H1 (cell line): Measurements from ENCODE around the gene DCP2. TPM values are rescaled to one million over a fixed set of nuclear protein-coding genes. Genes with fewer than 3 reads are reported as not detected.

Experiments used
- CBX5 ChIP-seq: fragments of 300-800, 300-1000 bp; sonication (generic); IDR thresholded peaks from 2 replicates; pipeline ENCODE4 v1.7.1; 2016; ENCODE audit warnings: antibody characterized with exemption, low read length, low read depth
- EZH2 ChIP-seq: fragments of 200-600 bp; sonication (generic); IDR thresholded peaks from 2 replicates; pipeline ENCODE4 v1.7.1; 2012; ENCODE audit warnings: low read depth, mild to moderate bottlenecking, moderate library complexity, low read length, inconsistent platforms; ENCODE audit not compliant: severe bottlenecking
- FOSL1 ChIP-seq: IDR thresholded peaks from 2 replicates; pipeline ENCODE4 v1.6.1; 2011; ENCODE audit warnings: mild to moderate bottlenecking, low read depth, low read length, moderate library complexity; ENCODE audit not compliant: insufficient read depth
- POU5F1 ChIP-seq: IDR thresholded peaks from 2 replicates; pipeline ENCODE4 v1.6.1; 2011; ENCODE audit warnings: low read depth, mild to moderate bottlenecking, low read length, moderate library complexity
- SP1 ChIP-seq: IDR thresholded peaks from 2 replicates; pipeline ENCODE4 v1.6.1; 2011; ENCODE audit warnings: low read depth, low read length
- TCF12 ChIP-seq: IDR thresholded peaks from 2 replicates; pipeline ENCODE4 v1.6.1; 2011; ENCODE audit warnings: low read depth, mild to moderate bottlenecking, low read length
- polyA plus RNA-seq, 7 experiments: library from polyadenylated mRNA; depleted of rRNA in 3 of 7; stranded (reverse) in 5 of 7; unstranded in 2 of 7; fragments of >200 nt in 5 of 7; fragments of 200-250 nt in 2 of 7; gene quantifications; 1 replicate in 5 of 7; 2 replicates in 1 of 7; 4 replicates in 1 of 7; pipeline versions ENCODE4 v1.2.1 to v1.2.3, GENCODE V29; 2011 to 2013; ENCODE audit warnings: missing spikeins in 2 of 7, mixed read lengths in 2 of 7
- total RNA-seq: library from RNA; stranded (reverse); fragmentation: NEBNext Ultra II Directional; extraction: Animal tissue kit (Norgen Biotek cat#: 25700); gene quantifications from 2 replicates; pipeline ENCODE4 v1.2.1, GENCODE V29; 2021

Gene DCP2
- total and polyA plus RNA-seq, 2 of the 8 experiments (the other 6 are each of a cell fraction or from before 2014, with no cell fraction given): 14.4 to 162 TPM

DNA sequence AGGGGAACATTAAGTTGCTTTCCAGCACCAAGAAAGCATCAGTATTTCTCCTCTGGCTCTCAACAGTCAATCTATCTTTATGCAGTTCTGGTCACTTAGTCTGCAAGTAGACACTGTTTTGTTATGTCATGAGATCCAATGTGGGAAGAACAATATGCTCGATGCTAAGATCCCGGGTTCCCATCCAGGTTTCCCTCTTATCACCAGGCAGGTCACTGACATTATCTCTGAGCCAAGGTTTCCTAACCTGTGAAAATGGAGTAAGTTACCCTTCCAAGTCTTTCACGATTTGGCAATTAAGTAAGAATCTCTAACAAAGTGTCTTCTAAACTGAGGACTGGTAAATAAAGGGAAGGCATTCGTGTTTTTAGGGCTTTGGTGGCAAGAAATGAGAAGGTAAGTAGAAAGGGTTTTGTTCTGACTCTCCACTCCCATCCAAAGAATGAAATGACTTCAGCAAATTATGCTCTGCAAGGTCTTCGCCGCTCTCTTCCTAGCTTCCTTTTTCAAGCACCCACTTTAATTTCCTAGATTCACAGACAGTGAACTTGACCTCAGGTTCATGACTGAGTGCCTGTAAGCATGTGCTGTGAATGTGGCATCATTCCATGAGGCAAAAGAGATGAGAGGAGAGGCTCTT, 86.4 kb downstream of the DCP2 start (continued):
- TF ChIP-seq SP1 (no peak), POU5F1 (no peak), EZH2 (no peak), TCF12 (no peak), FOSL1 (no peak), CBX5 (no peak)
